Keratinocyte (primary cell): ENCODE data around the gene SMARCC1. TPM values are rescaled to one million over a fixed set of nuclear protein-coding genes. Genes with fewer than 3 reads are reported as not detected.

Experiments
- DNase-seq: peaks from one replicate; pipeline ENCODE4 v3.0.0-alpha.2; 2011; ENCODE audit warnings: low read depth, missing footprints, low spot score
- FAIRE-seq: peaks from 2 replicates; lab custom pipeline; 2011; peaks lifted over from hg19 to GRCh38; lab: Jason Lieb, UNC
- H2AFZ ChIP-seq: 2 replicates; pipeline ENCODE4 v1.6.0; 2012; ENCODE audit warnings: low read length, control low read depth, inconsistent platforms; ENCODE audit not compliant: control insufficient read depth
- H3K27ac ChIP-seq: 2 replicates; pipeline ENCODE4 v1.5.1; 2011; ENCODE audit warnings: low read length; ENCODE audit not compliant: control insufficient read depth, insufficient read depth
- H3K27me3 ChIP-seq: 3 replicates; pipeline ENCODE4 v1.6.0; 2011; ENCODE audit warnings: low read length; ENCODE audit not compliant: control insufficient read depth, insufficient read depth; ENCODE audit errors: extremely low read depth
- H3K36me3 ChIP-seq, 2 experiments: 2 replicates in 1 of 2; 3 replicates in 1 of 2; pipeline ENCODE4 v1.5.1; 2011; ENCODE audit warnings: low read length in 2 of 2, mild to moderate bottlenecking in 1 of 2; ENCODE audit not compliant: control insufficient read depth in 2 of 2, insufficient read depth in 2 of 2; ENCODE audit errors: extremely low read depth in 1 of 2
- H3K4me1 ChIP-seq: 3 replicates; pipeline ENCODE4 v1.5.1; 2011; ENCODE audit warnings: low read length; ENCODE audit not compliant: control insufficient read depth, insufficient read depth; ENCODE audit errors: extremely low read depth
- H3K4me2 ChIP-seq: 3 replicates; pipeline ENCODE4 v1.6.0; 2011; ENCODE audit warnings: low read depth, low read length; ENCODE audit not compliant: control insufficient read depth, insufficient read depth; ENCODE audit errors: extremely low read depth
- H3K4me3 ChIP-seq, 3 experiments: fragments of 200-600 bp in 1 of 3; sonication (generic) in 1 of 3; 2 replicates in 2 of 3; 3 replicates in 1 of 3; pipeline ENCODE4 v1.5.1; 2011 to 2016; ENCODE audit warnings: low read length in 3 of 3, mild to moderate bottlenecking in 3 of 3, control low read depth in 2 of 3, inconsistent platforms in 1 of 3, low read depth in 1 of 3, mixed read lengths in 1 of 3, mixed run types in 1 of 3, moderate library complexity in 1 of 3; ENCODE audit not compliant: control insufficient read depth in 2 of 3, insufficient read depth in 2 of 3; ENCODE audit errors: extremely low read depth in 1 of 3
- H3K79me2 ChIP-seq: 2 replicates; pipeline ENCODE4 v1.6.0; 2012; ENCODE audit warnings: low read length; ENCODE audit not compliant: control insufficient read depth, insufficient read depth
- H3K9ac ChIP-seq: 3 replicates; pipeline ENCODE4 v1.6.0; 2011; ENCODE audit warnings: low read length; ENCODE audit not compliant: control insufficient read depth, insufficient read depth; ENCODE audit errors: extremely low read depth
- H3K9me1 ChIP-seq: 3 replicates; pipeline ENCODE4 v1.6.0; 2011; ENCODE audit warnings: low read length; ENCODE audit not compliant: control insufficient read depth, insufficient read depth; ENCODE audit errors: extremely low read depth
- H3K9me3 ChIP-seq: 2 replicates; pipeline ENCODE4 v1.5.1; 2012; ENCODE audit warnings: low read depth, low read length; ENCODE audit not compliant: control insufficient read depth
- H4K20me1 ChIP-seq: 3 replicates; pipeline ENCODE4 v1.6.0; 2011; ENCODE audit warnings: low read length; ENCODE audit not compliant: control insufficient read depth, insufficient read depth; ENCODE audit errors: extremely low read depth
- CTCF ChIP-seq, 3 experiments: IDR thresholded peaks in 1 of 3; conservative IDR thresholded peaks in 1 of 3; optimal IDR thresholded peaks in 1 of 3; 2 replicates in 2 of 3; 3 replicates in 1 of 3; pipeline versions ENCODE3 to v1.5.1; 2011; ENCODE audit warnings: low read length in 3 of 3, mild to moderate bottlenecking in 3 of 3, moderate library complexity in 2 of 3, control low read depth in 1 of 3, inconsistent platforms in 1 of 3; ENCODE audit not compliant: insufficient read depth in 2 of 3; ENCODE audit errors: extremely low read depth in 1 of 3
- EZH2 ChIP-seq: IDR thresholded peaks from one replicate; pipeline ENCODE4 v1.6.1; 2012; ENCODE audit warnings: inconsistent platforms, mild to moderate bottlenecking, low read length, moderate library complexity
- dilution Hi-C: fragments of 300-500 bp; cut with MboI; formaldehyde crosslinking; loops from one replicate; pipeline ENCODE4 v1.7.0; 2020; ENCODE audit warnings: low sequenced_read_pairs; ENCODE audit not compliant: extremely low pct_ligation_motif_present
- polyA plus RNA-seq, 5 experiments: library from polyadenylated mRNA; depleted of rRNA in 3 of 5; stranded (reverse) in 3 of 5; stranded (forward) in 1 of 5; unstranded in 1 of 5; fragments of >200 nt; gene quantifications; 1 replicate in 1 of 5; 2 replicates in 3 of 5; 3 replicates in 1 of 5; pipeline versions ENCODE4 v1.2.1 to v1.2.3, GENCODE V29; 2011 to 2012; ENCODE audit warnings: missing spikeins in 2 of 5, low read depth in 1 of 5, low replicate concordance in 1 of 5

SMARCC1 gene
- polyA plus RNA-seq, 1 donor (not counting 4 experiments of a cell fraction or from before 2014, with no cell fraction given): 39.7 TPM

- TF ChIP-seq EZH2 (no peak), CTCF (optimal IDR thresholded peaks at IDR 0.05 in 1 of 3, IDR thresholded peaks at IDR 0.05 in 1 of 3, conservative IDR thresholded peaks at IDR 0.05 in 1 of 3; ENCODE audit: extremely low read depth in 1 of 3, insufficient read depth in 2 of 3, low read length in 3 of 3) (no peak)
- dilution Hi-C loops: no loop called here
- Histone ChIP-seq H3K9me1 (no peaks in the 10 kb centered on the region), H4K20me1 (no peaks in the 10 kb centered on the region), H3K27ac (no peak overlapping the region), H3K27me3 (no peaks in the 10 kb centered on the region), H3K4me2 (no peak overlapping the region), H3K4me3 (no peak overlapping the region), H2AFZ (no peak overlapping the region), H3K9me3 (no peaks in the 10 kb centered on the region), H3K79me2 (no peaks in the 10 kb centered on the region), H3K9ac (no peak overlapping the region), H3K36me3 (peaks cover 20 to 29% of the 10 kb centered on the region in 2 experiments), H3K4me1 (peaks cover 5% of the 10 kb centered on the region)
- FAIRE-seq (no peak), DNase-seq (no peak)
Measured at GRCh38 chr3:47590216-47590615, 191.5 kb downstream of the SMARCC1 start.

- peaks cover 21 to 29% of the 10 kb centered on the region in 2 experiments for H3K36me3 ChIP-seq
- peaks cover 3% of the 10 kb centered on the region for H3K4me1 ChIP-seq
- no peak overlapping the region for H3K9ac ChIP-seq
- FAIRE-seq: no peak
- dilution Hi-C loops: no loop called here
- no peak overlapping the region for H3K27ac ChIP-seq
- H3K4me3 ChIP-seq: no peak overlapping the region
- H3K4me2 ChIP-seq: no peak overlapping the region
- no peak for TF ChIP-seq EZH2
- TF ChIP-seq CTCF (optimal IDR thresholded peaks at IDR 0.05 in 1 of 3, IDR thresholded peaks at IDR 0.05 in 1 of 3, conservative IDR thresholded peaks at IDR 0.05 in 1 of 3; ENCODE audit: extremely low read depth in 1 of 3, insufficient read depth in 2 of 3, low read length in 3 of 3): no peak
- no peaks in the 10 kb centered on the region for H3K9me3 ChIP-seq
- no peaks in the 10 kb centered on the region for H3K27me3 ChIP-seq
- no peaks in the 10 kb centered on the region for H4K20me1 ChIP-seq
- H3K9me1 ChIP-seq: no peaks in the 10 kb centered on the region
- no peak for DNase-seq
- no peak overlapping the region for H2AFZ ChIP-seq
- no peaks in the 10 kb centered on the region for H3K79me2 ChIP-seq
Measured at GRCh38 chr3:47588587-47588986, 193.1 kb downstream of the SMARCC1 start.
